Keratinocyte (primary cell): Measurements from ENCODE around the gene PRPH2. TPM values are rescaled to one million over a fixed set of nuclear protein-coding genes. Genes with fewer than 3 reads are reported as not detected.

Experiments
- DNase-seq: peaks from one replicate; pipeline ENCODE4 v3.0.0-alpha.2; 2011; ENCODE audit warnings: low read depth, missing footprints, low spot score
- FAIRE-seq: peaks from 2 replicates; lab custom pipeline; 2011; peaks lifted over from hg19 to GRCh38; lab: Jason Lieb, UNC
- H2AFZ ChIP-seq: 2 replicates; pipeline ENCODE4 v1.6.0; 2012; ENCODE audit warnings: low read length, control low read depth, inconsistent platforms; ENCODE audit not compliant: control insufficient read depth
- H3K27ac ChIP-seq: 2 replicates; pipeline ENCODE4 v1.5.1; 2011; ENCODE audit warnings: low read length; ENCODE audit not compliant: control insufficient read depth, insufficient read depth
- H3K27me3 ChIP-seq: 3 replicates; pipeline ENCODE4 v1.6.0; 2011; ENCODE audit warnings: low read length; ENCODE audit not compliant: control insufficient read depth, insufficient read depth; ENCODE audit errors: extremely low read depth
- H3K36me3 ChIP-seq, 2 experiments: 2 replicates in 1 of 2; 3 replicates in 1 of 2; pipeline ENCODE4 v1.5.1; 2011; ENCODE audit warnings: low read length in 2 of 2, mild to moderate bottlenecking in 1 of 2; ENCODE audit not compliant: control insufficient read depth in 2 of 2, insufficient read depth in 2 of 2; ENCODE audit errors: extremely low read depth in 1 of 2
- H3K4me1 ChIP-seq: 3 replicates; pipeline ENCODE4 v1.5.1; 2011; ENCODE audit warnings: low read length; ENCODE audit not compliant: control insufficient read depth, insufficient read depth; ENCODE audit errors: extremely low read depth
- H3K4me2 ChIP-seq: 3 replicates; pipeline ENCODE4 v1.6.0; 2011; ENCODE audit warnings: low read depth, low read length; ENCODE audit not compliant: control insufficient read depth, insufficient read depth; ENCODE audit errors: extremely low read depth
- H3K4me3 ChIP-seq, 3 experiments: fragments of 200-600 bp in 1 of 3; sonication (generic) in 1 of 3; 2 replicates in 2 of 3; 3 replicates in 1 of 3; pipeline ENCODE4 v1.5.1; 2011 to 2016; ENCODE audit warnings: low read length in 3 of 3, mild to moderate bottlenecking in 3 of 3, control low read depth in 2 of 3, inconsistent platforms in 1 of 3, low read depth in 1 of 3, mixed read lengths in 1 of 3, mixed run types in 1 of 3, moderate library complexity in 1 of 3; ENCODE audit not compliant: control insufficient read depth in 2 of 3, insufficient read depth in 2 of 3; ENCODE audit errors: extremely low read depth in 1 of 3
- H3K79me2 ChIP-seq: 2 replicates; pipeline ENCODE4 v1.6.0; 2012; ENCODE audit warnings: low read length; ENCODE audit not compliant: control insufficient read depth, insufficient read depth
- H3K9ac ChIP-seq: 3 replicates; pipeline ENCODE4 v1.6.0; 2011; ENCODE audit warnings: low read length; ENCODE audit not compliant: control insufficient read depth, insufficient read depth; ENCODE audit errors: extremely low read depth
- H3K9me1 ChIP-seq: 3 replicates; pipeline ENCODE4 v1.6.0; 2011; ENCODE audit warnings: low read length; ENCODE audit not compliant: control insufficient read depth, insufficient read depth; ENCODE audit errors: extremely low read depth
- H3K9me3 ChIP-seq: 2 replicates; pipeline ENCODE4 v1.5.1; 2012; ENCODE audit warnings: low read depth, low read length; ENCODE audit not compliant: control insufficient read depth
- H4K20me1 ChIP-seq: 3 replicates; pipeline ENCODE4 v1.6.0; 2011; ENCODE audit warnings: low read length; ENCODE audit not compliant: control insufficient read depth, insufficient read depth; ENCODE audit errors: extremely low read depth
- EZH2 ChIP-seq: IDR thresholded peaks from one replicate; pipeline ENCODE4 v1.6.1; 2012; ENCODE audit warnings: inconsistent platforms, mild to moderate bottlenecking, low read length, moderate library complexity
- dilution Hi-C: fragments of 300-500 bp; cut with MboI; formaldehyde crosslinking; loops from one replicate; pipeline ENCODE4 v1.7.0; 2020; ENCODE audit warnings: low sequenced_read_pairs; ENCODE audit not compliant: extremely low pct_ligation_motif_present
- polyA plus RNA-seq, 5 experiments: library from polyadenylated mRNA; depleted of rRNA in 3 of 5; stranded (reverse) in 3 of 5; stranded (forward) in 1 of 5; unstranded in 1 of 5; fragments of >200 nt; gene quantifications; 1 replicate in 1 of 5; 2 replicates in 3 of 5; 3 replicates in 1 of 5; pipeline versions ENCODE4 v1.2.1 to v1.2.3, GENCODE V29; 2011 to 2012; ENCODE audit warnings: missing spikeins in 2 of 5, low read depth in 1 of 5, low replicate concordance in 1 of 5
- TF ChIP-seq, protein P1 (sequence below), 3 experiments: IDR thresholded peaks in 1 of 3; conservative IDR thresholded peaks in 1 of 3; optimal IDR thresholded peaks in 1 of 3; 2 replicates in 2 of 3; 3 replicates in 1 of 3; pipeline versions ENCODE3 to v1.5.1; 2011; ENCODE audit warnings: low read length in 3 of 3, mild to moderate bottlenecking in 3 of 3, moderate library complexity in 2 of 3, control low read depth in 1 of 3, inconsistent platforms in 1 of 3; ENCODE audit not compliant: insufficient read depth in 2 of 3; ENCODE audit errors: extremely low read depth in 1 of 3

The PRPH2 gene
- polyA plus RNA-seq, 1 donor (not counting 4 experiments of a cell fraction or from before 2014, with no cell fraction given), result 0.01 TPM

DNA sequence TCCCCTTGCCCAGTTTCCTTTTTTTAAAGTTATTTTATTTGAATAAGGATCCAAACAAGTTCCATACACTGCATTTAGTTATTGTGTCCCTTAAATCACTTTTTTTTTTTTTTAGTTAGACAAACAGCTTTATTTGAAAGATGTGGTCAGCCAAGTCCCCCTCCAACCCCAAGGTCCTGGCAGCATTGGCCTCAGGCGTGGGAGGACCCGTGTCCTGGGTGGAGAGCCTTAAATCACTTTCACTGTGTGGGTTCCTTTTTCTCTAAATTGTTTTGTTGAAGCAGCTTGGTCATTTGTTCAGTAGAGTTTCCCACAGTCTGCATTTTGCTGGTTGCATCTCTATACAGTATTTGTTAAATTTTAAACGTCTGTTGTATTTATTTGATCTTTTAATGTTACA is 28.7 kb upstream of the PRPH2 start:
- FAIRE-seq, result no peak
- H3K4me2 ChIP-seq, result no peak overlapping the region

DNA sequence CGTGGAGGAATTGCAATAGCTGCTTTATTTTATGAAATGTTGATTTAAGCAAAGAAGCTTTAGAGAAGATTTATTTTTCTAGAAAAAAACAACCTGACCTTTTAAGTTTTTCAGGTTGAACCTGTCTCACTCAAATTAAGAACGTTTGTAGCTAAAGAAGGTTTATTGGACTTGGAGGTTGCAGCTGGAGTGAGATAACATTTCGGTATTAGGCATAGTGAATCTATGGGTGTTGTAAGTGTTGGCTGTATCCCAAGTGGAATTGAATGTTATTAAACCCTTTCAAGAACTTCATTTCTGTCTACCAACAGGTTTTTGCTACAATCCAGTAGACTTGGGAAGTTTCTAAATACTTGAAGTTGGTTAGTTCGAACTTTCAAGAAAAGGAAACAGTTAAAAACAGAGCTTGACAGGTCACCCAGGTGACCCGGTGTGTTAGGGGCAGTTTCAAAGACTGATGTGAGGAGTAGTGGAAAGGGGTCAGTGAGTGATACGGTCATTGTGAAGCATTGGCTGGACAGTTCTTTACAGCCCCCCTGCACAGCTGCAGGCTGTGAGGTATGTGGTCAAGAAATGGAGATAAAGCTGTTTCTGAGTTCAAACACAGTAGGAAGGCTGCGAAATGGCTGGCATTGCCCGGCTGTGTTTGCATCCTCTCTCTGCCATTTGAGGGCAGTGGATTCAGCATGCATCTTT is 26.0 kb upstream of the PRPH2 start:
- H3K4me3 ChIP-seq, result no peak overlapping the region
- no peak overlapping the region for H3K27ac ChIP-seq
- dilution Hi-C loops, result no loop called here

More for the DNA sequence above, 28.7 kb upstream of the PRPH2 start:
- TF ChIP-seq, protein P1, sequence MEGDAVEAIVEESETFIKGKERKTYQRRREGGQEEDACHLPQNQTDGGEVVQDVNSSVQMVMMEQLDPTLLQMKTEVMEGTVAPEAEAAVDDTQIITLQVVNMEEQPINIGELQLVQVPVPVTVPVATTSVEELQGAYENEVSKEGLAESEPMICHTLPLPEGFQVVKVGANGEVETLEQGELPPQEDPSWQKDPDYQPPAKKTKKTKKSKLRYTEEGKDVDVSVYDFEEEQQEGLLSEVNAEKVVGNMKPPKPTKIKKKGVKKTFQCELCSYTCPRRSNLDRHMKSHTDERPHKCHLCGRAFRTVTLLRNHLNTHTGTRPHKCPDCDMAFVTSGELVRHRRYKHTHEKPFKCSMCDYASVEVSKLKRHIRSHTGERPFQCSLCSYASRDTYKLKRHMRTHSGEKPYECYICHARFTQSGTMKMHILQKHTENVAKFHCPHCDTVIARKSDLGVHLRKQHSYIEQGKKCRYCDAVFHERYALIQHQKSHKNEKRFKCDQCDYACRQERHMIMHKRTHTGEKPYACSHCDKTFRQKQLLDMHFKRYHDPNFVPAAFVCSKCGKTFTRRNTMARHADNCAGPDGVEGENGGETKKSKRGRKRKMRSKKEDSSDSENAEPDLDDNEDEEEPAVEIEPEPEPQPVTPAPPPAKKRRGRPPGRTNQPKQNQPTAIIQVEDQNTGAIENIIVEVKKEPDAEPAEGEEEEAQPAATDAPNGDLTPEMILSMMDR (optimal IDR thresholded peaks at IDR 0.05 in 1 of 3, IDR thresholded peaks at IDR 0.05 in 1 of 3, conservative IDR thresholded peaks at IDR 0.05 in 1 of 3; ENCODE audit: extremely low read depth in 1 of 3, insufficient read depth in 2 of 3, low read length in 3 of 3), result no peak
- no peak for TF ChIP-seq EZH2
- no peaks in the 10 kb centered on the region for H3K9me3 ChIP-seq
- H3K36me3 ChIP-seq, result no peaks in the 10 kb centered on the region
- H3K27ac ChIP-seq, result no peak overlapping the region
- H3K79me2 ChIP-seq, result no peaks in the 10 kb centered on the region
- no peak overlapping the region for H3K9ac ChIP-seq
- H3K9me1 ChIP-seq, result no peaks in the 10 kb centered on the region
- dilution Hi-C loops, result no loop called here
- DNase-seq, result no peak
- H4K20me1 ChIP-seq, result no peaks in the 10 kb centered on the region
- H3K4me3 ChIP-seq, result no peak overlapping the region
- H3K4me1 ChIP-seq, result peaks cover 5% of the 10 kb centered on the region
- H2AFZ ChIP-seq, result no peak overlapping the region
- H3K27me3 ChIP-seq, result no peaks in the 10 kb centered on the region

More for the DNA sequence above, 26.0 kb upstream of the PRPH2 start:
- no peak overlapping the region for H3K9ac ChIP-seq
- H3K4me2 ChIP-seq, result peak overlapping the region; percentile 38
- DNase-seq (no peak), FAIRE-seq (no peak)
- H3K9me3 ChIP-seq, result no peaks in the 10 kb centered on the region
- H3K27me3 ChIP-seq, result no peaks in the 10 kb centered on the region
- no peak overlapping the region for H2AFZ ChIP-seq
- H4K20me1 ChIP-seq, result no peaks in the 10 kb centered on the region
- peaks cover 22% of the 10 kb centered on the region for H3K79me2 ChIP-seq
- H3K4me1 ChIP-seq, result peaks cover 10% of the 10 kb centered on the region
- H3K9me1 ChIP-seq, result no peaks in the 10 kb centered on the region
- TF ChIP-seq, protein P1 (optimal IDR thresholded peaks at IDR 0.05 in 1 of 3, IDR thresholded peaks at IDR 0.05 in 1 of 3, conservative IDR thresholded peaks at IDR 0.05 in 1 of 3; ENCODE audit: extremely low read depth in 1 of 3, insufficient read depth in 2 of 3, low read length in 3 of 3), result no peak
- no peak for TF ChIP-seq EZH2
- no peaks in the 10 kb centered on the region for H3K36me3 ChIP-seq
